Measurements from ENCODE around the gene KLHL40.

KLHL40 gene

DNA sequence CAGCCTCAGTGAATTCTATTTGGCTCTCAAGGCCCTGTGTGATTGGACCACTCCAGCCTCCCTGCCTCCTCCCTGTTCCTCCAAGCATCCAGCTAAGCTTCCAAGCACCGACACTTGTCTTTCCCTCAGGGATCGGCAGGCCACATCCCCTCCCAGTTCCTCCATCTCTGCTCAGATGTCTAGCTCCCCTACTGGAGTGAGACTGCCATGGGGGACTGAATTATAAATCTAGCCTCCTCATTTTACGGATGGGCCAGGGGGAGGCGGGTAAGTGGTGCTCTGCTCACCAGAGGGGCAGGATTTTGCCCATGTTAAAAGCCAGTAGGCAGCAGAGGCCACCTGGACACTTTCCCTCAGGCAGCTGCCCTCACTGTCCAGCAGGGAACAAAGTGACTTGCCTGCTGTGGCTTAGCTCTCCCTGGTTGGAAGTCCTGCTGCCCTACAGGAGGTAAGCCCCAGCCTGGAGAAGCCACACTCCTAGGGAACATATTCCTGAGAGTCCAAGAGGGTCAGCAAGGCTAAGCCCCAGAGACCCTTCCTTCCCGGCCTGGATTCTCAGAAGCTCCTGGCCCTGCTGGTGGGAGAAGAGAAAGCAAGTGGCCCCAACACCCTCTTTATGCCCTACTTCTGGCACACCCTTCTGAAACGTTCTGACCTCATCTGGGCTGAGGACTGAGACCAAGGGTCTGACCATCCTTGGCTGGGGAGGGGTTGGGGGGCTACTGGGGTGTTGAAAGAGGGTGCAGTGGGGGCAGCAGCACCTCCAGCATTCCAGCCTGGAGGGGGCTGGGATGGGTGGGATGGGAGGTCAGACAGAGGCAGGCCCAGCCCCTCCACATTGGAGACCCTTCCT lies 26.4 kb downstream of the KLHL40 start:
- DNase-seq (ENCODE audit: low read depth), result no peak
- TF ChIP-seq, protein P1, sequence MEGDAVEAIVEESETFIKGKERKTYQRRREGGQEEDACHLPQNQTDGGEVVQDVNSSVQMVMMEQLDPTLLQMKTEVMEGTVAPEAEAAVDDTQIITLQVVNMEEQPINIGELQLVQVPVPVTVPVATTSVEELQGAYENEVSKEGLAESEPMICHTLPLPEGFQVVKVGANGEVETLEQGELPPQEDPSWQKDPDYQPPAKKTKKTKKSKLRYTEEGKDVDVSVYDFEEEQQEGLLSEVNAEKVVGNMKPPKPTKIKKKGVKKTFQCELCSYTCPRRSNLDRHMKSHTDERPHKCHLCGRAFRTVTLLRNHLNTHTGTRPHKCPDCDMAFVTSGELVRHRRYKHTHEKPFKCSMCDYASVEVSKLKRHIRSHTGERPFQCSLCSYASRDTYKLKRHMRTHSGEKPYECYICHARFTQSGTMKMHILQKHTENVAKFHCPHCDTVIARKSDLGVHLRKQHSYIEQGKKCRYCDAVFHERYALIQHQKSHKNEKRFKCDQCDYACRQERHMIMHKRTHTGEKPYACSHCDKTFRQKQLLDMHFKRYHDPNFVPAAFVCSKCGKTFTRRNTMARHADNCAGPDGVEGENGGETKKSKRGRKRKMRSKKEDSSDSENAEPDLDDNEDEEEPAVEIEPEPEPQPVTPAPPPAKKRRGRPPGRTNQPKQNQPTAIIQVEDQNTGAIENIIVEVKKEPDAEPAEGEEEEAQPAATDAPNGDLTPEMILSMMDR (IDR thresholded peaks at IDR 0.05; ENCODE audit: control insufficient read depth, extremely low read depth, insufficient read depth), result no peak
- no peak overlapping the region for H3K4me3 ChIP-seq (ENCODE audit: low read depth, low read length)

DNA sequence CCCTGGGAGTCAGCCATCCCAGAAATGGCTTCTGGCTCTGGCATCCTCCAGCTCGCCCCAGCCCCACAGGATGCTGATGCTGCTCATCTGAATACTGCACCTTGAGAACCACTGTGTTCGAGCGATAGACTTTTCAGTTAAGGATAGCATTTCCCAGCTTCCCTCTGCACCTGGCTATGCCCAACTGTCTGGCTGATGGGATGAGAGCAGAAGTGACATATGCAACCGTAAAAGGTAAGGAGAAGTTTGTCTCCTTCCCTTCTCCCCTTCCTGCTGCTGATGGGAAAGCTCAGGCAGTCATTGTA lies 27.0 kb downstream of the KLHL40 start:
- DNase-seq (ENCODE audit: low read depth), result no peak
- no peak overlapping the region for H3K4me3 ChIP-seq (ENCODE audit: low read depth, low read length)
- TF ChIP-seq, protein P1 (IDR thresholded peaks at IDR 0.05; ENCODE audit: control insufficient read depth, extremely low read depth, insufficient read depth), result no peak

- H3K4me3 ChIP-seq (ENCODE audit: low read depth, low read length), result no peak overlapping the region
- no peak for DNase-seq (ENCODE audit: low read depth)
- TF ChIP-seq, protein P1 (IDR thresholded peaks at IDR 0.05; ENCODE audit: control insufficient read depth, extremely low read depth, insufficient read depth), result no peak
Measured at GRCh38 chr3:42712688-42713372, 27.5 kb downstream of the KLHL40 start.

GRCh38 chr3:42713747-42714146 lies 28.4 kb downstream of the KLHL40 start:
- DNase-seq (ENCODE audit: low read depth), result no peak
- no peak overlapping the region for H3K4me3 ChIP-seq (ENCODE audit: low read depth, low read length)
- TF ChIP-seq, protein P1 (IDR thresholded peaks at IDR 0.05; ENCODE audit: control insufficient read depth, extremely low read depth, insufficient read depth), result no peak

DNA sequence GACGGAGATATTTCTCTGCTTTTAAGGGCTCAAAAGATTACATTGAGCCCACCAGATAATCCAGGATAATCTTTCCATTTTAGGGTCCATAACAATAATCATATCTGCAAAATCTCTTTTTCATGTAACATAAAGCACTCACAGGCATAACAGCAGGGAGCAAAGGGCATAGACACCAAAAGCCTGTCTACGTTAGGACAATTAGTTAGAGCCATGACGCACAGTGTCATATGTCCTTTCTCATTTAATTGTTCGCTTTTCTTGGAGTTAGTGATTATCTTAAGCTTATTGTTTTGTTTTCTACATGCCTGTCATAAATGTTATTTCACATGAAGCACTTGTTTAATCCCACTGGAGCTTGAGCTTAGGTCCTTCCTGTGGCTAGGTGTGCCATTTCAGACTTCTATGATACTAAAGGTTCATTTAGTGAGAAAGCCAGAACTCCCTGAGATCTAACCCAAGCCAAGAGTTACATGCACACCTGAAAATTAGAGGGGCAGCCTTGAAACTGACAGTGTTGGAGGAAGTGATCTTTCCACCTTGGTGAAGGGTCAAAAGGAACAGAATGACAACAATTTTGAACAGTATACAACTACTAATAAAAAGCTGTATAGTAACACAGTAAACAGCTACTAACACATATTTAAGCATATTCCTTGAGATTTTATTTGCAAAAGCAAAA lies 29.0 kb downstream of the KLHL40 start:
- no peak for DNase-seq (ENCODE audit: low read depth)
- no peak overlapping the region for H3K4me3 ChIP-seq (ENCODE audit: low read depth, low read length)
- TF ChIP-seq, protein P1 (IDR thresholded peaks at IDR 0.05; ENCODE audit: control insufficient read depth, extremely low read depth, insufficient read depth), result no peak

DNA sequence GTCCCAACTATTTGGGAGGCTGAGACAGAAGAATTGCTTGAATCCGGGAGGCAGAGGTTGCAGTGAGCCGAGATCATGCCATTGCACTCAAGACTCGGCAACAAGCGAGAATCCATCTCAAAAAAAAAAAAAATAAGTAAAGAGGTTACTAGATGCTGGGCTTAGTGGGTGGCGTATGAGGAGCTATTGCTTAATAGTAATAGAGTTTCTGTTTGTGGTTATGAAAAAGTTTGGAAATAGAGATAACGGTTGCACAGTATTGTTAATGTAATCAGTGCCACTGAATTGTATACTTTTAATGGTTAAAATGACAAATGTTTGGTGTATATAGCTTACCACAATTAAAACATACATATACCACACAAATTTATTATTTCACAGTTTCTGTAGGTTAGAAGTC lies 32.0 kb downstream of the KLHL40 start:
- H3K4me3 ChIP-seq (ENCODE audit: low read depth, low read length), result no peak overlapping the region
- TF ChIP-seq, protein P1 (IDR thresholded peaks at IDR 0.05; ENCODE audit: control insufficient read depth, extremely low read depth, insufficient read depth), result no peak
- no peak for DNase-seq (ENCODE audit: low read depth)
